Measurements from ENCODE around the gene UBE2H. TPM values are rescaled to one million over a fixed set of nuclear protein-coding genes. Genes with fewer than 3 reads are reported as not detected.

The UBE2H gene
- polyA plus RNA-seq, 1 of the 3 experiments (the other 2 are of a cell fraction), result 129 TPM

GRCh38 chr7:129986600-129986999, 33.8 kb upstream of the UBE2H start:
- Histone ChIP-seq H2AFZ (ENCODE audit: low read depth) (no peak overlapping the region), H3K36me3 (replicated peaks in 1 of 2; ENCODE audit: control insufficient read depth in 1 of 2, insufficient read depth in 2 of 2, low read length in 1 of 2) (no peaks in the 10 kb centered on the region), H3F3A (replicated peaks; ENCODE audit: insufficient read depth) (peaks cover 3% of the 10 kb centered on the region), H3K4me1 (ENCODE audit: control insufficient read depth in 1 of 2, insufficient read depth in 2 of 2, low read depth in 1 of 2, low read length in 1 of 2) (peaks cover 0 to 6% of the 10 kb centered on the region in 2 experiments; a peak in 2 of 4 replicates), H3K4me2 (no peak overlapping the region), H4K20me1 (ENCODE audit: insufficient read depth) (no peaks in the 10 kb centered on the region), H3K9me2 (no peaks in the 10 kb centered on the region), H3K9me3 (no peaks in the 10 kb centered on the region), H3K27ac (ENCODE audit: low read depth in 2 of 2, low read length in 1 of 2) (no peak overlapping the region), H3K9ac (no peak overlapping the region), H3K4me3 (ENCODE audit: low read depth in 2 of 2, low read length in 1 of 2) (no peak overlapping the region), H3K27me3 (ENCODE audit: insufficient read depth) (no peaks in the 10 kb centered on the region), H3K79me2 (ENCODE audit: insufficient read depth) (no peaks in the 10 kb centered on the region)
- ChIA-PET POLR2A (no interaction called here), CTCF (interaction anchor here (1.5 kb wide), 1 partner anchor 19 kb away, joined by 4 read pairs; no protein-coding TSS in a partner anchor)
- 96% methylated on average over 9 of the region's 9 CpGs for WGBS (ENCODE audit: low lambda C conversion rate)
- DNase-seq, result no peak
- TF ChIP-seq MEF2A (IDR thresholded peaks at IDR 0.05; ENCODE audit: borderline replicate concordance, low read depth) (no peak), FOXJ3 (CRISPR knock-in tag; IDR thresholded peaks at IDR 0.05) (no peak), ZBTB33 (IDR thresholded peaks at IDR 0.05; ENCODE audit: borderline replicate concordance, low read depth) (no peak), TAF1 (IDR thresholded peaks at IDR 0.05; ENCODE audit: borderline replicate concordance, low read depth, low read length) (no peak), FOXM1 (IDR thresholded peaks at IDR 0.05; ENCODE audit: low read depth) (no peak), YY1 (IDR thresholded peaks at IDR 0.05; ENCODE audit: low read depth) (no peak)

- H4K20me1 ChIP-seq (ENCODE audit: insufficient read depth), result no peaks in the 10 kb centered on the region
- no peaks in the 10 kb centered on the region for H3K27me3 ChIP-seq (ENCODE audit: insufficient read depth)
- H3K4me3 ChIP-seq (ENCODE audit: low read depth in 2 of 2, low read length in 1 of 2), result no peak overlapping the region
- DNase-seq, result peak; percentile 46
- no peaks in the 10 kb centered on the region for H3K36me3 ChIP-seq (replicated peaks in 1 of 2; ENCODE audit: control insufficient read depth in 1 of 2, insufficient read depth in 2 of 2, low read length in 1 of 2)
- ChIA-PET CTCF (interaction anchor here (1.1 to 1.8 kb wide), 5 partner anchors 19 to 152 kb away, joined by 3 to 5 read pairs (median 3); no protein-coding TSS in a partner anchor), POLR2A (interaction anchor here (1.1 kb wide), 1 partner anchor 32 kb away, joined by 4 read pairs; no protein-coding TSS in a partner anchor)
- WGBS (ENCODE audit: low lambda C conversion rate), result 46% methylated on average over 2 of the region's 2 CpGs
- H3K27ac ChIP-seq (ENCODE audit: low read depth in 2 of 2, low read length in 1 of 2), result no peak overlapping the region
- H3K4me1 ChIP-seq (ENCODE audit: control insufficient read depth in 1 of 2, insufficient read depth in 2 of 2, low read depth in 1 of 2, low read length in 1 of 2), result peaks cover 0 to 6% of the 10 kb centered on the region in 2 experiments; a peak in 2 of 4 replicates
- no peak for TF ChIP-seq RXRA (IDR thresholded peaks at IDR 0.05; ENCODE audit: borderline replicate concordance, low read depth)
- TF ChIP-seq GATA2 (CRISPR knock-in tag; IDR thresholded peaks at IDR 0.05), result peak; percentile 29; the same call in 1 of the 2 replicates
- TF ChIP-seq NFIC (IDR thresholded peaks at IDR 0.05; ENCODE audit: borderline replicate concordance), result 0 out of 2 replicates have a peak, but pooled peaks have one; percentile 5
- TF ChIP-seq EP300 (IDR thresholded peaks at IDR 0.05; ENCODE audit: borderline replicate concordance in 1 of 2, low read depth in 1 of 2, low read length in 1 of 2), result peak in 1 of 2 experiments; percentile 27; a peak in 1 of 4 replicates
- no peak overlapping the region for H3K9ac ChIP-seq
- no peaks in the 10 kb centered on the region for H3K9me3 ChIP-seq
- peaks cover 14% of the 10 kb centered on the region for H3F3A ChIP-seq (replicated peaks; ENCODE audit: insufficient read depth)
- no peak overlapping the region for H3K4me2 ChIP-seq
- no peaks in the 10 kb centered on the region for H3K79me2 ChIP-seq (ENCODE audit: insufficient read depth)
- H2AFZ ChIP-seq (ENCODE audit: low read depth), result no peak overlapping the region
- no peaks in the 10 kb centered on the region for H3K9me2 ChIP-seq
These were observed 27.9 kb upstream of the UBE2H start for GRCh38 chr7:129980667-129981066.

GRCh38 chr7:129975309-129975708, 22.5 kb upstream of the UBE2H start:
- H4K20me1 ChIP-seq (ENCODE audit: insufficient read depth), result no peaks in the 10 kb centered on the region
- no peaks in the 10 kb centered on the region for H3K9me3 ChIP-seq
- 94% methylated on average over 1 of the region's 1 CpG for WGBS (ENCODE audit: low lambda C conversion rate)
- H3K9me2 ChIP-seq, result no peaks in the 10 kb centered on the region
- no peak overlapping the region for H2AFZ ChIP-seq (ENCODE audit: low read depth)
- no peak for DNase-seq
- POLR2A ChIA-PET, result no interaction called here
- no peak overlapping the region for H3K27ac ChIP-seq (ENCODE audit: low read depth in 2 of 2, low read length in 1 of 2)
- H3K4me3 ChIP-seq (ENCODE audit: low read depth in 2 of 2, low read length in 1 of 2), result no peak overlapping the region
- H3F3A ChIP-seq (replicated peaks; ENCODE audit: insufficient read depth), result peaks cover 14% of the 10 kb centered on the region
- no peaks in the 10 kb centered on the region; a peak in 1 of 4 replicates for H3K4me1 ChIP-seq (ENCODE audit: control insufficient read depth in 1 of 2, insufficient read depth in 2 of 2, low read depth in 1 of 2, low read length in 1 of 2)
- H3K36me3 ChIP-seq (replicated peaks in 1 of 2; ENCODE audit: control insufficient read depth in 1 of 2, insufficient read depth in 2 of 2, low read length in 1 of 2), result no peaks in the 10 kb centered on the region
- H3K27me3 ChIP-seq (ENCODE audit: insufficient read depth), result no peaks in the 10 kb centered on the region
- H3K9ac ChIP-seq, result no peak overlapping the region
- CTCF ChIA-PET, result no interaction called here
- TF ChIP-seq EZH2phosphoT487 (IDR thresholded peaks at IDR 0.05; ENCODE audit: borderline replicate concordance, low read depth) (no peak), RXRA (IDR thresholded peaks at IDR 0.05; ENCODE audit: borderline replicate concordance, low read depth) (no peak), NFIC (IDR thresholded peaks at IDR 0.05; ENCODE audit: borderline replicate concordance) (no peak), YY1 (IDR thresholded peaks at IDR 0.05; ENCODE audit: low read depth) (no peak), MEF2A (IDR thresholded peaks at IDR 0.05; ENCODE audit: borderline replicate concordance, low read depth) (no peak), FOXJ3 (CRISPR knock-in tag; IDR thresholded peaks at IDR 0.05) (no peak), ELF1 (IDR thresholded peaks at IDR 0.05) (no peak), FOXM1 (IDR thresholded peaks at IDR 0.05; ENCODE audit: low read depth) (no peak), IRF3 (IDR thresholded peaks at IDR 0.05; ENCODE audit: low read depth, low read length) (no peak)
- TF ChIP-seq, protein P1, sequence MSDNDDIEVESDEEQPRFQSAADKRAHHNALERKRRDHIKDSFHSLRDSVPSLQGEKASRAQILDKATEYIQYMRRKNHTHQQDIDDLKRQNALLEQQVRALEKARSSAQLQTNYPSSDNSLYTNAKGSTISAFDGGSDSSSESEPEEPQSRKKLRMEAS (IDR thresholded peaks at IDR 0.05; ENCODE audit: low read depth), result no peak
- no peak overlapping the region for H3K4me2 ChIP-seq
- H3K79me2 ChIP-seq (ENCODE audit: insufficient read depth), result no peaks in the 10 kb centered on the region

All from SK-N-SH (cell line).